Stimulated activated CD8-positive, alpha-beta memory T cell treated with anti-CD3 and anti-CD28 coated beads, Interleukin-7, amount 100 ng/mL, for 4 hours (primary cell): ENCODE results near the gene METRN.

Experiments
- DNase-seq, 2 donors: peaks; one replicate each; pipeline ENCODE4 v3.0.0-alpha.2; 2020; ENCODE audit warnings: low read depth in 2 of 2

METRN gene

DNA sequence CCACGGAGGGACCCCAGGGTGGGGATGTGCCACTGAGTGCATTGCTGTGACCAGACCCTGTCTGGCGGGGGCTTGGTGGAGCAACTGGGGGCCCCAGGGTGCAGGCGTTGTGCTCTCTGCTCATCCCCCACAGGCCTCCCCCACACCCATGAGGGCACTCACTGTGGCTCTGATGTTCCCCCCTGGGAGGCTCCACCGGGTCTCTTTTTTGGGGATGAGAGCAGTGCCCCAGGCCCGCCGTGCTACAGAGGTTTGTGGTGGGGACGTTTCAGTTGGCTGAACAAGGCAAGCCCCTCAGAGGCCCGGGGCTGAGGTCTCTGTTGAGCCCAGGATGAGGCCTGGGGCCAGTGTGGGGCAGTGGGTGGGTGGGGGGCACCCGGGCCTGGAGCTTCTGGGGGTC lies 8.8 kb downstream of the METRN start:
- DNase-seq: no peak

DNA sequence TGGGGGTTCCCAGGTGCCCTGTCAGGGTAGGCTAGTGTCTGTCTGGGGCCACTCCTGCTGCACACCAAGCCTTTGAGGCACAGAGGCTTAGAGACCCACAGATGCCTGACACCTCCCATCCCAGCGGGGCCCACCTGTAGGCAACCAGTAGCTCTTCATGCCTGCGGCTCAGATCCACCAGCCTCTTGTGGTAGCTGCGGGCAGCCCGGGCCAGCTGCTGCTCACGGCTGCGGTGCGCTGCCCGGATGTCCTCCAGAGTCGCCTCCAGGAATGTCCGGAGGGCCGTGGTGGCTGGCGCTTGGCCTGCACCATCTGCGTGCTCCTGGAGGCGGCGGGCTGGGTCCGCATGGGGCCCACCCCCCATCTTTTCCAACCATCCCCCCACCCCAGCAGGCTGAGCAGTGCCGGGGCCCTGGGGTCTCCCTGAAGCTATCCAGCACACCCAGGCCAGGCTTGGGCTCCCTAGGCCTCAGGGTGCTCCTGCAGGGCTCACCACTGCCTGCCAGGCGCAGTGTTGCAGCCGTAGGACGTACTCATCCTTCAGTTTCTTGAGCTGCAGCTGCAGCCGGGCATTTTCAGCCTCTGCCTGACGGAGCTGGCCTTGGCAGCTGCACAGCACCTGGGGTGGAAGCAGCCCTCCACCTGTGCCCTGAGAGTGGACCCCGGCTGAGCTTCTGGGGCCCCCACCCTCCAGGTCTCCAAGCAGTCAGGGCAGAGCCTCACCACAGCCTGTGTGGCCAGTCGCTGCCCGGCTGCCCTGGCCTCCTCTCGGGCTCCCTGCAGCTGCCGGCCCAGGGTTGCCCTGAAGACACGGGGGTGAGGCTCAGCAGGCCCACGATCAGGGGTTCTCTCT lies 9.5 kb downstream of the METRN start:
- DNase-seq: no peak

DNA sequence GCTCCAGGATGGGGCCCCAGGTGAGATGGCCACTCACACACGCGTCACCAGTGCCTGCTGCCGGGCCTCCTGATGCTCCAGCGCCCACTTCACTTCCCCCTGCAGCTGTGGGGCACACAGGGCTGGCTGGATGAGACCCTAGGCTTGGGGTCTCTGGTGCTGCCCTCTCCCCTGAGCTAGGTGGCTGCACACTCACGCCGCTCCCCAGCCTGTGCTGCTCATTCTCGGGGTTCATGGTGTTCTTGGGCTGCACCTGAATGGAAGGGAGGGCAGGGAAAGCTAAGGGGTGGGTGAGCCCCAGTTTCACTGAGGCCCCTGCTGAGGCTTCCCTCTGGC lies 10.1 kb downstream of the METRN start:
- no peak for DNase-seq

DNA sequence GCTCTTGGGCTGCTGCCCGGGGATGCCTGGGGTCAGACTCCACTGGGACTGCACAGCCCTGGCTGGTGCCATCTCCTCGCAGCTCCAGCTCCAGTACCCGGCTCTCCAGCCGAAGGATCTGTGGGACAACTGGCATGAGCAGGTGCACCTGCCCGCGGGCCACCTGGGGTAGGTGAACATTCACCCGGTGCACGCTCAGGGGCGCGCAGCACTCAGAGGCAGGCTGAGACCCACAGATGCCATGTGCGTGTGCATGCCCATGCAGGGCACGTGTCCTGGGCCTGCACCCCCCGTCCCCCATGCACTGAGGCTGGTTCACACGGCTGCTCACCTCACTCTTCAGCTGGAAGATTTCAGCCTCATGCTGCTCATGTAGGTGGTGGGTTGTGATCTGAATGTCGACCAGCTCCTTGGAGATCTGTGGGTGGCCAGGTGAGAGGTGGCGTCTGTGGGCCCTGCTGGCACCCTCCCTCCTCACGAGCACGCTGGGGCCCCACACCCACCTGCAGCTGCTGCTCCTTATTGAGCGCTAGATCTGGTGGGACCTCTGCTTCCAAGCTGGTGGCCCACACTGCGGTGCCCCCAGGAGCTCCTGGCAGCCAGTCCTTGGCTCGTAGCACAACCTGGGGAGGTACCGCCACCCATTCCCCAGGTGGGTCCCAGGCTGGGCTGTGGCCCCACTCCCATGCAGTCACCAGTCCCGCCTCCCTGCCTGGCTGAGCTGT lies 10.7 kb downstream of the METRN start:
- DNase-seq: no peak

DNA sequence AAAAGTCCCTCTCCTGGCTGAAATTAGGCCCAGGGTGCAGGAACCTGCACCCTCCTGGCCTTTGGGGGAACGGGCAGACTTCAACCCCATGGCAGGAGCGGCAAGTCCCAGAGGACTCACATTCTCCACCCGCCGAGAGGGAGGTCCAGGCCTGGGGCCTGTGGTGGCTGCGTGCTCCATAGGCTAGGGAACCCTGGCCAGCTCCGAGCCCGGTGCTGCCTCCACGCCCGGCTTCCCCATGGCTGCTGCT lies 11.2 kb downstream of the METRN start:
- DNase-seq: no peak

DNA sequence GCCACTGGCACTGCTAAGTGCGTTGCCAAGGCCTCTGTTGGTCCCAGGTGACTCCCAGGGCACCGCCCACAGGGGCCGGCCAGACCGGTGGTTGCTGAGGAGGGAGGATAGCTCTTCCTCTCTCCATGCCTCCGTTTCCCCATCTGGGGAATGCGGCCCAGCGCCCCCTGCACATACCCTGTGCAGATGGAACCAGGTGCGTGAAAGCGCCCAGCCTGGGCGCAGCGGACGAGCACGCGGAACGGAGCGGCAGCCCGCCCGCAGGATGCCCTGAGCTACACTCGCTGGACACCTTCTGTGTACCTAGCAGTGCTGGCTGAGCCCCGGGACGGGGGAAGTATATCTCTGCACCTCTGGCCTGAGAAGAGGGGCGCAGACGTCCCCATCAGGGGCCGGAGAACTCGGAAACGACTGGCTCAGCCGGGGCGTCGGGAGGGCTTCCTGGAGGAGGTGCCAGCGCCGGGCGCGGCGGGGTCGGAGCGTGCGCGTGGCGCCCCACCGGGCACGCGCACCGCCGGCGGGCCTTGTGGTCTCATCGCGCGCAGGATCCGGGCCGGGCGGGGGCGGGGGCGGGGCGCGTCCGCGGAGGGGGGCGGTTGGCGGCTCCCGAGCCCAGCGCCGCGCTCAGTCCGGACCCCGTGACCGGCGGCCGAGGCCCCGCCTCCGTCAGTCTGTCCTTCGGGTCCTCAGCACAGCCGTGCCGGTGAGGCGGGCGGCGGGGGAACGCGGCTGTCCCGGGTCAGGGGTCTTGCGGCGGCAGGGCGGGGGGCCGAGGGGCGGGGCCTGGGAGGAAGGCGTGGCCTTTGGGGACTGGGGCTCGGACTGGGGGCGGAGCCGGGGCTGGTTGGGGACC lies 11.7 kb downstream of the METRN start, which contains the start of the genes CCDC78 and HAGHL:
Gene CCDC78, minus strand, starts transcription at position 6 of the 853 bp plus-strand sequence. CDS start 76 bp downstream, outside the sequence.
Gene HAGHL, plus strand, starts transcription at position 669 of the 853 bp plus-strand sequence. CDS start 404 bp downstream, outside the sequence.
- peak; percentile 21 to 65 for DNase-seq

DNA sequence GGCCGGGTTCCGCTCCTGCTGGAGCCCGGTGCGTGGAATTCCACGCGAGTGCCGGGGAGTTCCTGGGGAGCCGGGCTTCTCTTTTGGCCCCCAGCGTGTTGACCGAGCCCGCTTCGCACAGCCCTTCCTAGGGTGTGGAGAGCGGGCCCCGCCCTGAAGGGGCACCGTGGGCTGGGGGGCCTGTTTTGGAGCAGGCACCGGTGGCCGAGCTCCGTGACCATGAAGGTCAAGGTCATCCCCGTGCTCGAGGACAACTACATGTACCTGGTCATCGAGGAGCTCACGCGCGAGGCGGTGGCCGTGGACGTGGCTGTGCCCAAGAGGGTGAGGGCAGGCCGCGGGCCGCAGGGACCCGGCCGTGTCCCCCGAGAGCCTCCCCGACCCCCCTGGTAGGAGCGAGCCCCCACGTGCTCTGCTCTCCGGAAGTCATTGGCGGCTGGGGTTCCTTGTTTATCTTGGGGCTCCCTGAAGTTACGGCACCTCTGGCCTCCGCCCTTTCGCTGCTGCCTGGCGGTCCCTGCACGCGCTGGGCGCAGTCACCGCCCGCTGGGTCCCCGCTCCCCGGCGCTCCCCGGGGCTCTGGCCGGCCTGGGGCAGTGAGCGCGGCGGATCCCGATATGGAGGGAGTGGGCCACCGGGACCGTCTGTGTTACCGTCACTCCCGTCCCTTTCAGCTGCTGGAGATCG lies 12.5 kb downstream of the METRN start:
- DNase-seq: no peak

DNA sequence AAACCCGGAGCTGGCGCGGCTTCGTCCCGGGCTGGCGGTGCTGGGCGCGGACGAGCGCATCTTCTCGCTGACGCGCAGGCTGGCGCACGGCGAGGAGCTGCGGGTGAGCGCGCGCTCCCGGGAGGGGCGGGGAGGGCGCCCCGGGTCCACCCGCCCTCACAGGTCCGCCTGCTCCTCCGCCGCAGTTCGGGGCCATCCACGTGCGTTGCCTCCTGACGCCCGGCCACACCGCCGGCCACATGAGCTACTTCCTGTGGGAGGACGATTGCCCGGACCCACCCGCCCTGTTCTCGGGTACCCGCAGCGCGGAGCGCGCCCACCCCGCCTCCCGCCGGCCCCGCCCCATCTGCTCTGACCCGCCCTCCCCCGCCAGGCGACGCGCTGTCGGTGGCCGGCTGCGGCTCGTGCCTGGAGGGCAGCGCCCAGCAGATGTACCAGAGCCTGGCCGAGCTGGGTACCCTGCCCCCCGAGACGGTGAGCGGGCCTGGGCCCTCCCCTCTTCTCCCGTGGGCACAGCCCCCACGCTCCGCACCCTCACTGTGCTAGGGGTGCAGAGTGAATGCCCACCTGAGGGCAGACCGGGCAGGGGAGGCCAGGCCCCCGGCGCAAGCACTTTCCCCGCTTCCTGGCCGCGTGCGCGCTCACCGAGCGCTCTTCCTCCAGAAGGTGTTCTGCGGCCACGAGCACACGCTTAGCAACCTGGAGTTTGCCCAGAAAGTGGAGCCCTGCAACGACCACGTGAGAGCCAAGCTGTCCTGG lies 13.4 kb downstream of the METRN start:
- peak; percentile 12 to 64 for DNase-seq

DNA sequence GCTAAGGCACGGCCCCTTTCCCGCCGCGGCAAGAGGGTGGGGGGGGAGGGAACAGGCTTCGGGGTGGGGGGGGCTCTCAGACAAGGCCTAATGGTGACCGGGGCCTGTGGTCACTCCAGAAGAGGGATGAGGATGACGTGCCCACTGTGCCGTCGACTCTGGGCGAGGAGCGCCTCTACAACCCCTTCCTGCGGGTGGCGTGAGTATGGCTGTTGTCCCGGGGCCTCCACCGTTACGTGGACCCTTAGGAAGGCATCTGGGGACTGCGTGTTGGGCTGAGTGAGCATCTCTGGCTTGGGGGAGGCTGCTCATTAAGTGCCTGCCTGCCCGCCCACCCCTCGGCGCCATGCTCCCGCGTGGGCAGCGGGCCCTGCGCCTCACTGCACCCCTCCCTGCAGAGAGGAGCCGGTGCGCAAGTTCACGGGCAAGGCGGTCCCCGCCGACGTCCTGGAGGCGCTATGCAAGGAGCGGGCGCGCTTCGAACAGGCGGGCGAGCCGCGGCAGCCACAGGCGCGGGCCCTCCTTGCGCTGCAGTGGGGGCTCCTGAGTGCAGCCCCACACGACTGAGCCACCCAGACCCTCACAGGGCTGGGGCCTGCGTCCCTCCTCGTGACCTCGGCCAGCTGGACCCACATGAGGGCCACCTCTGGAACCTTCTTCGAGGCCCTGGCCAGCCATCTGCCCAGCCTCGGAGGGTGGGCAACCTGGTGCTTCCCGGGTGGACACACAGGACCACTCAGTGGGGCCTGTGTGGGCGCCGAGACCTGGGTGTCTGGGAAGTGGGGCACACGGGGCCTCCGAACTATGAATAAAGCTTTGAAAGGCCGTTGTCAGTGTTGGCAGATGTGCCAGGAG lies 14.2 kb downstream of the METRN start:
- DNase-seq: no peak

DNA sequence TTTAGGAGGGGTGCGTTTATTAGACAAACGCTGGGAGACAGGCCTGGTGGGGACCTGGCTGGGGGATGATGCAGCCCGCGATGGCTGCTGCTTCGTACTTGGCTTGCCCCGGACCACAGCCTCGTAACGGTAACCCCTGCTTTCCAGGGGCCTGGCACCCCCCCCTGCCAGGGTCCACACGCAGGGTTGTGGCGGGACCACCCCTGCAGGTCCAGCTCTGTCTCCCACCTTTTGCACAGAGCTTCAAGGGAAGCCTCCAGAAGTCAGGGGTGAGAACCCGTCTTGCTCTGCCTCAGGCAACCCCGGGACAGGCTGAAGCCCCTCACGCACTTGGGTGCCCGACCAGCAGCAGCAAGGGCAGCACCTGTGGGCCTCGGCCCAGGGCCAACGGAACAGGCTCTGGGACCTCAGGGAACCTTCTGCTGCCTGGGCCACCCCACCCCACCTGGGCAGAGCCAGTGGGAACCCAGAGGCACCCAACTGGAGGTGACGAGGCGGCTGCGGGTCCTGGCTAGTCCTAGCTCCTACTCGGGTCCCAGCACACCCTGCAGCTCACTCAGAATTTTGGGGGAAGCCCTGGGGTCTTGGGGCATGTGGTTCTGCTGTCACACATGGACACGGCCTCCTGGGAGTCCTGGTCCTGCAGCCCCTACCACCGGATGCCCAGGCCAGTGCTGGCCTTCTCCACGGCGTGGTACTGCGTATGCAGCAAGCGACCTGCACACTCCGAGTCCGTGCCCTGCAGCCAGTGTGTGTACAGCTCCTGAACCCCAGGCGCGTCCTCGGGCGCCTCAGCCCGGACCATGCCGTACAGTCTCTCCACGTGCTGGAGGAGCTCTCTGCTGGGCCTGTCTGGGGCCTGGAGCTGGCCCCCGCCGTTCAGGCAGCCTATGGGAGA lies 15.1 kb downstream of the METRN start:
- DNase-seq: no peak

DNA sequence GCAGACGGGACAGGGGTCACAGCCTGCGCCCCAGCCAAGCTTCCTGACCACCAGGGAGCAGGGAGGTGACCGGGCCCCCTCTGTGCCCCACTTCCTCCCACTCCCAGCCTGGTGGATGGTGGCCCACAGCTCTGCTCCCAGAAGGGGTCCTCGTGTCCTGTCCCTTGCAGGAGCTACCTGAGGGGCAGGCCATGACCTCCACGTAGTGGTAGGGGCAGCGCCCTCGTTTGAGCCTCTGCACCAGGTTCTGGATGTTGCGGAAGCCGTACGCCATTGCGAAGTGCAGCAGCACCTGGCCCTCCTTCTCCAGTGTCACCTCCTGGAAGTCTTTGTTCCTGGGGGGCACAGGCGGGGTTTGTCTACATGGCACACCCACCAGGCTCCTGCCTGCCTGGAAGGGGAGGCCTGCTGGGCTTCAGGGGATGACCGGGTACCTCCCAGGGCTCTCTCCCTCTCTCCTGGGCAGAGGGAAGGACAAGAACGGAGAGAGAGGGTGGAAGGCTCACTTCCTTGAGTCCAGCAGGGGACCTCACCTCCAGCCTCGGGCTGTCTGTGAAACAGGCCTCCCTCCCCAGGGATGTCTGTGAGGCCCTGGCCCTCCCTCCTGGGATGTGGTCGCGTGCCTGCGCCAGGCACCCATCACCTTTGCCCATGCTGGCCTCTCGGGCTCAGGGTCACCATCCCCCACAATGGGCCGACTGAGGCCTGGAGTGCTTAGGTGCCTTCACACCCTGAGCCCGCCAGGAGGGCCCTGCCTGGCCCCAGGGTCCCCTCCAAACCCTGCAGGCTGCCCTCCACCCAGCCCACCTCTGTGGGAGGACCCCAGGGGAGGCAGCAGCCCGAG lies 16.0 kb downstream of the METRN start:
- no peak for DNase-seq

DNA sequence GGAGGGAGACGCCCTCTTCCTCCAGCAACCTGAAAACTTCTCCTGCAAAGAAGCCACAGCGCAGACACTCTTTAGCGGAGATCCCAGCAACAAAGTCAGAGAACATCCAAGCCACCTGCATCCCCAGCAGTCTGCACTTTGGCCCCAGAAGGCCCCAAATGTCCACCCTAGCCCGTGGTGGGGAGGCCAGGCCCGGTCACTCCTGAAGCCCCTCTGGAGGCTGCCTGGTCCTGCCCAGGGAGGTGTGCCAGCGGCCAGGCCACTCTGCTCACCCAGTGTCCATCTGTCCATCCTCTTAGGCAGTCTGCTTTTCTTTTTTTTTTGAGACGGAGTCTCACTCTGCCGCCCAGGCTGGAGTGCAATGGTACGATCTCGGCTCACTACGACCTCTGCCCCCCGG lies 17.4 kb downstream of the METRN start:
- no peak for DNase-seq

DNA sequence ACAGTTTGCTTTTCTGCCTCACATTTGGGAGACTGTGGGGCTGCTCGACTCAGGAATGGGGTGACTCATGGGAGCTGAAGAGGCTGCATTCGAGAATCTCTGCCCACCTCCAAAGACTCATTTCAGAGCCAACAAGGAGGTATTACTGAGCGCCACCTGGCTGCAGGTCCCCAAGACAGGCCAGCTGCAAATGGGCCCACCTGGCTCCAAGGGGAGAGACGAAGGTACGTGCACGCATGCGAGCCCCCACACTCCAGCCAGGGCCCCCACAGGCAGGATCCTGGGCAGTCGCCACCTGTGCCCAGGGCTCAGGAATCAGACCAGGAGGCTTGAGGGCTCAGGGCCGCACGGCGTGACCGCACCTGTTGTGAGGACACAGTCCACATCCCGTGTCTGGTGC lies 18.0 kb downstream of the METRN start:
- DNase-seq: no peak

DNA sequence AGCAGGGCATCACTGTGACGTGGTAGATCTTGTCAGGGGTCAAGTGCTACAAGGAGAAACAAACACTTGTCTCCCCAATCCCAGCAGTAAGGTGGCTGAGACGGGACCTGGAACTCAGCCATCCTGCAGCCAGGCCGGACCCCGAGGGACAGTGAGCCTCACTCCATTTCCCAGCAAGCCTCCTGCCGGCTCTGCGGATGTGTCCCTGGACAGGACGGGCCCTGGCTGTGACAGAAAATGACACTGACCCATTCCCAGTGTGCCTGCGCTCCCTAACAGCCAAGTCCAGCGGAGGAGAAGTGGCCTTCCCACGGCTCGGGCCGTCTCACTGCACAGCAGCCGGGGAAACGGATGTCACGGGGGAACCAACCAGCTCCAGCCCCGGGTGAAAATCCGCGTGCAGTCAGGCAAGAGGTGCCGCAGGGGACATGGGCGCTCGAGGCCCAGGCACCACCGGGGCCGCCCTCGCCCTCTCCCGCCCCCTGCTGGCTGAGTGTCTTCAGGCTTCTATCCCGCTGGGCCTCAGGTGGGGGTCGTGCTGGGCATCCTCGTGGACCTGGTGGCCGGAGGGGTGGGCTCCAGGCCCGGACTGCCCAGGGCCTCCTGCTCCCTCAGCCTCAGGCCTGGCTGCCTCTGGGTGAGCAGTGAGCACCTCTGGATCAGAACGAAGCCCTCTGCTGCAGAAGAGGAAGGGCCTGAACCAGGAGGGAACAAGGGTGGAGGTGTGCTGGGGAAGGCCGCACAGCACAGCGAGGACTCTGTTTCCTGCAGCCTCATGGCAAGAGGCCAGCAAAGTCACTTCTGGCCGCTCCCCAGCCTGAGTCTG lies 18.7 kb downstream of the METRN start:
- DNase-seq: no peak

DNA sequence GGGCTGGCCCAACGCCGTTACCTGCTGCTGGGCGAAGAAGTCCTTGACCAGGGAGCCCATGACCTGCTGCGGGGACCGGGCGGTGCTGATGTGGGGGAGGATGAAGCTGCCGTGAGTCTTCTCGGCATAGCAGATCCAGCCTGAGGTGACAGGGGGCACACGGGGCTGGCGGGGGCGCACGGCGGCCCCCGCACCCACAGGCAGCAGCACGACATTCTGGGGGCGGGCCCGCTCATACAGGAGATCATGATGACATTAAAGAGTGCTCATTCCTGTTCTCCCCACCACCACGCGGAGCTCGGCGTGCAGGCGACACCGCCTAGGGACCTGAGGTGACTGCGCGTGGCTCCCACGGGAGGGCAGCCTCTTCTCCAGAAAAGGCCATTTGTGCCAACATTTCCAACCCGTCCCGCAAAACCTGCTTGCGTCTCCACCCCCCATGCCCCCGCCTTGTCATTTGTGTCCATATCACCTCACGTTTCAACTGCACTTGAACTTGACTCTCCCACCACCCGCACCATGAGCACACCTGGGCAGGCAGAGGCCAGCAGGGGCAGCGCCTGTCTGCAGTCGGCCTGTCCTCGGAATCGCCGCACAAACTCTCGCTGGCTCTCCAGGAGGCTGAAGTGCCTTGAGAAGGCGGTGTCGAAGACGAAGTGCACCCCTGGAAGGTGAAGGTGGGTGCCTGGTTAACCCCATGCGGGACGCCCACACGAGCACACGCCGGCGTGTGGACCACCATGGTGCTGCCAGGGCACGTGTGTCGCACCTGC lies 19.5 kb downstream of the METRN start:
- no peak for DNase-seq
